LNCAP (cell line): Measurements from ENCODE around the gene LRCH2.

Experiments
- CTCF ChIP-seq: fragments of 450-650 bp; IDR thresholded peaks from 2 replicates; pipeline ENCODE4 v1.5.1; 2017; ENCODE audit warnings: mild to moderate bottlenecking

LRCH2 gene

DNA sequence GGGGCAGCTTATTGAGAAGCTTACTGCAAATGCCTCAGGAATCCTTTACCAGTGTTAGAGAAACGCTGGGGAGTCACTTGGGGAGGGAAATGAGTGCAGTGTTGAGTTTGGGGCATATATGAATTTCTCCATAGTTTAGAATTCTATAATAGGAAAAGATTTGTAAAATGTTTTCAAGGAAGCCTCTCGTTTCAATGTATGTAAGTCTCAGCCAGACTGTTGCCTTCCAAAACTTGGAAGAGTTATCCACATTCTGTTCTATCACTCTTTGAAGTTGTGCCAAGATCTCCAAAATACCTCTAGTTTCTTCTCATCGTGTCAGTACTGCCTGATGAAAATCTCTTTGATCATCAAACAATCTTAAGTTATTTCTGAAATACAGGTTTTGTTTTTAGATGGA, 565 bp upstream of the LRCH2 start:
- no peak for TF ChIP-seq CTCF

- no peak for TF ChIP-seq CTCF
Measured at GRCh38 chrX:115232933-115233496, 881 bp downstream of the LRCH2 start.

- TF ChIP-seq CTCF: no peak
Measured at GRCh38 chrX:115229337-115230003, 4.4 kb downstream of the LRCH2 start.

DNA sequence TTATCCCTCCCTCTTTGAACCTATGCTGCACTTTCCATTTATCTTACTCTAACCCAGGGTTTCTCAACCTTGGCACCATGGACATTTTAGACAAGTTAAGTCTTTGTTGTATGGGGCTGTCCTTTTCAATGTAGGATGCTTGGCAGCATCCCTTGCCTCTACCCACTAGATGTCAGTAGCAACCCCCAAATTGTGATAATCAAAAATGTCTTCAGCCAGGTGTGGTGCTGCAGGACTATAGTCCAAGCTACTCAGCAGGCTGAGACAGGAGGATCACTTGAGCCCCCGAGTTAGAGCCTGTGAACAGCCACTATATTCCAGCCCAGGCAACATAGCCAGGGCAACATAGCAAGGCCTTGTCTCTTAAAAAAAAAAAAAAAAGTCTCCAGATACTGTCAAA, 7.0 kb downstream of the LRCH2 start:
- TF ChIP-seq CTCF: 0 out of 2 replicates have a peak, but pooled peaks have one; percentile 25

DNA sequence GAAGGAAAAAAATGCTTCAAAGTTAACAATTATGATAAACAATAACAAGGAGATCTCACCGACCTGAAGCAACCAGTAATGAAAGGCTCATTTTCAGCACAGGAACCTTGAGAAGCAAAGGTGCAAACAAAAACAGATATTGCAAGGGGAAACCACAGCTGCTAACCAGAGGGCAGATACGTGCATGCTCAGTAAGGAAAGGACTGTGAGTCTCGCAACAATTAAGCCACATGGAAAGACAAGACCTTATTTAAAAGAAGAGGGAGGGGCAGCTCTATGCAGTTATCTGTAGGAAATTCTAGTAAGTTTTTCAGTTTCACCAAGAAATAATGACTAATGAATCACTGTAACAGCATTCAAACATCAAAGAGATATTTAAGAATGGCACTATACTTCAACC, 19.3 kb downstream of the LRCH2 start:
- TF ChIP-seq CTCF: no peak

DNA sequence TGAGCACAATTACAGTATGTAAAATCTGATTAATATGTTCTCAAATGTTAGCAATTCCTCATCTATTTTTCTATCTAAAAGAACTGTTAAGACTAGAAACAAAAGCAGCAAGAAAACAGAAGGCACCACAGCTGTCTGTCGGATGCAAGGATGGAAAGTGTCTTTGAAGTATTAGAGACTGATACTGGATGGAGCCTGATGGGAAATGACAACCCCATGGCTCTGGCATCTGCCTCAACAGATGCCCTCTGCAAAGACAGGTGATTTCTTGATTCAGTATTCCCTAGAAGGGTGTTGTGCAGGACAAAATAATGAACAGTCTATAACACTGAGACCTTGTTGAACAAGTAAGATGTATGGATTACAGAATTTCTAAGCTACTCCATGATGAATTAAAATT, 19.7 kb downstream of the LRCH2 start:
- no peak for TF ChIP-seq CTCF

DNA sequence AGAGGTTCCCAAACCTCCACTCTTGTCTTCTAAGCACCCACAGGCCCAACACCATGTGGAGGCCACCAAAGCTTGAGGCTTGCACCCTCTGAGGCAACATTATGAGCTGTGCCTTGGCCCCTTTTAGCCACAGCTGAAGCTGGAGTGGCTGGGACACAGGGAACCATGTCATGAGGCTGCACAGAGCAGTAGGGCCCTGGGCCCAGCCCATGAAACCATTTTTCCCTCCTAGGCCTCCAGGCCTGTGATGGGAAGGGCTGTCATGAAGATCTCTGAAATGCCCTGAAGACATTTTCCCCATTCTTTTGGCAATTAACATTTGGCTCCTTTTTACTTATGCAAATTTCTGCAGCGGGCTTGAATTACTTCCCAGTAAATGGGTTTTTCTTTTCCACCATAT, 29.9 kb downstream of the LRCH2 start:
- no peak for TF ChIP-seq CTCF

DNA sequence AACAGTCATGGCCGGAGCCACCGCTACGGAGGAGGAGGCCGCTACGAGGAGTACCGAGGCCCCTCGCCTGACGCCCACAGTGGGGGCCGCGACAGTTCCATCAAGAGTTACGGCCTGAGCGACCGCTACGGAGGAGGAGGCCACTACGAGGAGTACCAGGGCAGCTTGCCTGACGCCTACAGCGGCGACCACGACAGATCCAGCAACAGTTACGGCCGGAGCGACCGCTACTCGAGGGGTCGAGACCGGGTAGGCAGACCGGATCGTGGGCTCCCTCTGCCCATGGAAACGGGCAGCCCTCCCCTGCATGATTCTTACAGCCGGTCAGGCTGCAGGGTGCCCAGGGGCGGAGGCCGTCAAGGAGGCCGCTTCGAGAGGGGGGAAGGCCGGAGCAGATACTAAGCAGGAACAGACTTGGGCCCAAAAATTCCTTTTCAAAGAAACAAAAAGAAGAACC, 41.6 kb downstream of the LRCH2 start:
- no peak for TF ChIP-seq CTCF
